Progenitor cell of endocrine pancreas (in vitro differentiated cells): Measurements from ENCODE around the gene CD247. TPM values are rescaled to one million over a fixed set of nuclear protein-coding genes. Genes with fewer than 3 reads are reported as not detected.

Experiments used
- DNase-seq: peaks from one replicate; pipeline ENCODE4 v3.0.0; 2021; ENCODE audit warnings: low spot score; ENCODE audit not compliant: unreplicated experiment
- H3K27ac Mint-ChIP-seq: 2 replicates; pipeline ENCODE4 v1.8.0; 2021; ENCODE audit warnings: mild to moderate bottlenecking, moderate library complexity, mixed read lengths
- H3K27me3 Mint-ChIP-seq: 2 replicates; pipeline ENCODE4 v1.8.0; 2021; ENCODE audit warnings: mixed read lengths
- H3K36me3 Mint-ChIP-seq: 2 replicates; pipeline ENCODE4 v1.8.0; 2022; ENCODE audit warnings: mixed read lengths; ENCODE audit not compliant: insufficient read depth
- H3K4me1 Mint-ChIP-seq: 2 replicates; pipeline ENCODE4 v1.8.0; 2021; ENCODE audit warnings: low read depth, mixed read lengths
- H3K4me3 Mint-ChIP-seq: 2 replicates; pipeline ENCODE4 v1.8.0; 2021; ENCODE audit warnings: low read depth, mild to moderate bottlenecking, moderate library complexity, mixed read lengths
- H3K9me3 Mint-ChIP-seq: 2 replicates; pipeline ENCODE4 v1.8.0; 2021; ENCODE audit warnings: low read depth, mixed read lengths
- total RNA-seq: library from RNA; stranded (reverse); gene quantifications from 2 replicates; pipeline ENCODE4 v1.2.1, GENCODE V29; 2021
- TF ChIP-seq, protein P1 (sequence below): fragments of 200-600 bp; sonication (generic); IDR thresholded peaks from one replicate; pipeline ENCODE4 v1.5.0; 2021; ENCODE audit warnings: antibody characterized with exemption, mild to moderate bottlenecking; ENCODE audit not compliant: unreplicated experiment

CD247 gene
- total RNA-seq, 1 donor from 2014 or later, result not detected

DNA sequence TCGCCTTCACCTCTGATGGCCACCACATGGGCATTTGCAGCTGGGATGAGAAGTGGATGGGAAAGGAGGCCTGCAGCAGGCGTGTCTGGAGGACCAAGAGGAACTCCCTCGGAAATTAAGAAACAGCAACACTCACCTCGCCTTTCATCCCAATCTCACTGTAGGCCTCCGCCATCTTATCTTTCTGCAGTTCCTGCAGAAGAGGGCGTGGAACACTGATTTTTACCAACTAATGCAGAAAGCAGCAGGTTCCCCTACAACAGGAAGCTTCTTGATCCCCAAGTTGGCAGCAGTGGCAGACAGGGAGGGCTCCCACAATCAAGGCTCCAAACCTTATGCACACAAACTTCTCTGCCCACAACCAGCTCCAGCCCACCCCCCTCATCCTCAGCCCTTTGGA is 84.4 kb downstream of the CD247 start:
- Mint-ChIP-seq H3K27ac (no peak overlapping the region), H3K36me3 (peaks cover 1% of the 10 kb centered on the region), H3K9me3 (peaks cover 8% of the 10 kb centered on the region), H3K4me3 (no peak overlapping the region), H3K27me3 (peaks cover 28% of the 10 kb centered on the region), H3K4me1 (no peaks in the 10 kb centered on the region)
- DNase-seq, result no peak
- TF ChIP-seq, protein P1, sequence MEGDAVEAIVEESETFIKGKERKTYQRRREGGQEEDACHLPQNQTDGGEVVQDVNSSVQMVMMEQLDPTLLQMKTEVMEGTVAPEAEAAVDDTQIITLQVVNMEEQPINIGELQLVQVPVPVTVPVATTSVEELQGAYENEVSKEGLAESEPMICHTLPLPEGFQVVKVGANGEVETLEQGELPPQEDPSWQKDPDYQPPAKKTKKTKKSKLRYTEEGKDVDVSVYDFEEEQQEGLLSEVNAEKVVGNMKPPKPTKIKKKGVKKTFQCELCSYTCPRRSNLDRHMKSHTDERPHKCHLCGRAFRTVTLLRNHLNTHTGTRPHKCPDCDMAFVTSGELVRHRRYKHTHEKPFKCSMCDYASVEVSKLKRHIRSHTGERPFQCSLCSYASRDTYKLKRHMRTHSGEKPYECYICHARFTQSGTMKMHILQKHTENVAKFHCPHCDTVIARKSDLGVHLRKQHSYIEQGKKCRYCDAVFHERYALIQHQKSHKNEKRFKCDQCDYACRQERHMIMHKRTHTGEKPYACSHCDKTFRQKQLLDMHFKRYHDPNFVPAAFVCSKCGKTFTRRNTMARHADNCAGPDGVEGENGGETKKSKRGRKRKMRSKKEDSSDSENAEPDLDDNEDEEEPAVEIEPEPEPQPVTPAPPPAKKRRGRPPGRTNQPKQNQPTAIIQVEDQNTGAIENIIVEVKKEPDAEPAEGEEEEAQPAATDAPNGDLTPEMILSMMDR, result no peak

DNA sequence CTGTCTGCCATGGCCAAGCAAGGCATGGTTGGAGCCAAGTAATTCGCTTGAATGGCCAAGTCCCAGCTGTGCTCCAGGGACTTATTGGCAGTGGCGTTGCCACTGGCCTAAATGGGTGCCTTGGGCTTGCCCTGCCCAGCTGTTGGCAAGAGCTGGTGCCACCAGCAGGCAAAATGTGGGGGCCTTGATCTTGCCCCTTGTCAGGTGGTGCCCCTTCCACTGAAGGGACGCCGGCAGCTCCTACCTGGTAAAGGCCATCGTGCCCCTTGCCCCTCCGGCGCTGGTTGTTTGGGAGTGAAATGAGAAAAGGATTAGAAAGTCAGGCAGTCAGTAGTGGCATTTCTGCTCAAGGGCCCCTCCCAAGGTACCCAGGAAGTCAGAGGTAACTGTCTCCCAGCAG is 85.5 kb downstream of the CD247 start:
- peaks cover 8% of the 10 kb centered on the region for H3K9me3 Mint-ChIP-seq
- H3K36me3 Mint-ChIP-seq, result peaks cover 1% of the 10 kb centered on the region
- TF ChIP-seq, protein P1, result no peak
- no peaks in the 10 kb centered on the region for H3K4me1 Mint-ChIP-seq
- DNase-seq, result no peak
- H3K27me3 Mint-ChIP-seq, result peaks cover 18% of the 10 kb centered on the region
- H3K27ac Mint-ChIP-seq, result no peak overlapping the region
- H3K4me3 Mint-ChIP-seq, result no peak overlapping the region

DNA sequence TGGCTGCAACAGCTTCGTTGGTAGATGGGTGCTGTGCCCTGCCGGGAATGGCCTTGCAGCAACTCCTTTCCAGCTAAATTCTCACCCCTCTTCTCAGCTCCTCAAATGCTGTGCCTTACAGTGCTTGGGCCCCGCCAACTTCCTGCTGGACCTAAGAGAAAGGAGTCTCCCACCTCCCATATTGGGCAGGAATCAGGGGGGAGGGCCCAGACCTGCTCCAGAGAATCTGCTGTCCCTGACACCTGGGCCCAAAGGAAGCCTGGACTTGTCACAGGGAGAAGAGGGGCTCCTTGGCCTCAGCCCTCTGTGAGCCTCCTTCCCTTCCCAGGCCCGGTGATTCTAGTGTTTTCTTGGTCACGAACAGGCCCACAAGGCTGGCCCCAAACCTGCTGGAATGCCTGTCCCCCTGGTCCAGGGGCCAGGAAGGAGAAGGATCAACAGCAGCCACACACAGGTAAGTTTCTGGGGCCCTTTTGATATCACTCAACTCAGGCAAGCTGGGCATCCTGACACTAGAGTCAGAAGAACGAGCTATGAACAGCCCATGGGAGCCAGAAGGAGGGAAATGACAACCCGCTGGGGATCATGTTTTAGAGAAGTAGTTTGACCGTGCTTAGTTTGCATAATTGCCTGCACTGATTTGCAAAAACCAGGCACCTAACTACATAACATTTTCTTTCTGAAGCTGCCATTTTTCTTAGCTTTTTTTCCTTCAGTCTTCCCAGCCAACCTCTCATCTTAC is 86.2 kb downstream of the CD247 start:
- no peak overlapping the region for H3K27ac Mint-ChIP-seq
- TF ChIP-seq, protein P1, result no peak
- H3K9me3 Mint-ChIP-seq, result peaks cover 8% of the 10 kb centered on the region
- peaks cover 14% of the 10 kb centered on the region for H3K27me3 Mint-ChIP-seq
- H3K36me3 Mint-ChIP-seq, result peaks cover 1% of the 10 kb centered on the region
- no peak for DNase-seq
- no peaks in the 10 kb centered on the region for H3K4me1 Mint-ChIP-seq
- no peak overlapping the region for H3K4me3 Mint-ChIP-seq

DNA sequence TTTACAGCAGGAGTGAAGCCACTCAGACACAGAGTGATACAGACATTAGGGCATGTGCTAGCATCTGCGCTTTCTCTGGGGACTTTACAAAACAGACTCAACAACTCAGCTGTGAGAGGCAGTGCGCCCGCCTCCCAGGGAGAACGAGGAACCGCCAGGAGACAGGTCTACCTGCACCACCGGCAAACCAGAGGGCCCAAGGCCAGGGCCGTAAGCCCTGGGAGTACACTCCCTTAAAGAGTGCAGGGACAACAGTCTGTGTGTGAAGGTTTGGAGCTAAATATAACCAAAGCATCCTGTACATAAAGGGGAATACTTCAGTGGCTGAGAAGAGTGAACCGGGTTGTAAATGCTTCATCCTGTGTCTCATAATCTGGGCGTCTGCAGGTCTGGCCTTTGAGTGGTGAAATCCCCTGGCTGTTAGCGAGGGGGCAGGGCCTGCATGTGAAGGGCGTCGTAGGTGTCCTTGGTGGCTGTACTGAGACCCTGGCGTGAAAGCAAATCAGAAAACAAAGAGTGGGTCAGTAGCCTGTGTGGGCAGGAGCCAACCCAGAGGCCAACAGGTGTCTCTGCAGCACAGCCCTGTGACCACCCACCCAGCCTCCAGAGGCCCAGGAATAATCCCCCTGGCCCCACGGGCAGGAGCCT is 86.9 kb downstream of the CD247 start:
- Mint-ChIP-seq H3K9me3 (peaks cover 5% of the 10 kb centered on the region), H3K27me3 (peaks cover 9% of the 10 kb centered on the region), H3K27ac (peak overlapping the region; percentile 17), H3K4me1 (no peaks in the 10 kb centered on the region), H3K36me3 (no peaks in the 10 kb centered on the region), H3K4me3 (no peak overlapping the region)
- TF ChIP-seq, protein P1, result no peak
- DNase-seq, result no peak

DNA sequence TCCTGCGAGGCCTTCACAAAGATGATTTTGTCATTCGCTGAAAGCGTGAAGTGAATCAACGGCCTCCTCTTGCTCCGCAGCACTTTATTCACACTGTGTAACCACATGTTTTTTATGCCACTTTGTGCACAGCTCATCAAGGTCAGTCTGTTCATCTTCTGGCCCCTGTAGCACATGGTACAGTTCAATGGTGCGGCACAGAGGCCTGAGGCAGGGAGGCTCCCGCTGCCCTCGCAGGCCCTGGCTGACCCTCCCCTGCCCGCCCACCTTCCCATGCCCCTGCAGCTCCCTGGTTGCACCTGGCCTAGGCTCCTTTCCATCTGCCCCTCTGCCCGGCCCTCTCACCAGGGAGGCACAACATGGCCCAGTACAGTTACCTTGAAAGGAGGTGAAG is 87.5 kb downstream of the CD247 start:
- Mint-ChIP-seq H3K4me3 (no peak overlapping the region), H3K9me3 (no peaks in the 10 kb centered on the region), H3K4me1 (no peaks in the 10 kb centered on the region), H3K36me3 (no peaks in the 10 kb centered on the region), H3K27ac (peak overlapping the region; percentile 17), H3K27me3 (peaks cover 5% of the 10 kb centered on the region)
- TF ChIP-seq, protein P1, result no peak
- DNase-seq, result no peak
